DOHH2 (cell line): ENCODE measurements around the gene CNNM4.
"Not testable (repeated sequence)": the region's sequence is repeated elsewhere in the genome, so short reads cannot be mapped to it uniquely, and the experiment has no call there.

ENCODE experiments used
- H3F3A ChIP-seq: fragments of 200-600 bp; sonication (generic), shearing (Covaris generic); 2 replicates; pipeline ENCODE4 v1.6.0; 2016; ENCODE audit warnings: antibody characterized with exemption, mild to moderate bottlenecking; ENCODE audit not compliant: control insufficient read depth, insufficient read depth
- H3K27ac ChIP-seq: fragments of 200-600 bp; sonication (generic); 2 replicates; pipeline ENCODE4 v1.5.1; 2014; ENCODE audit warnings: low read depth, mild to moderate bottlenecking, low read length, moderate library complexity
- H3K27me3 ChIP-seq: fragments of 200-600 bp; sonication (generic); 2 replicates; pipeline ENCODE4 v1.6.1; 2014; ENCODE audit warnings: mild to moderate bottlenecking, low read length, mixed read lengths; ENCODE audit not compliant: control insufficient read depth
- H3K36me3 ChIP-seq: fragments of 200-600 bp; sonication (generic); 2 replicates; pipeline ENCODE4 v1.6.1; 2014; ENCODE audit warnings: mild to moderate bottlenecking, low read length, moderate library complexity, mixed read lengths; ENCODE audit not compliant: control insufficient read depth
- H3K4me1 ChIP-seq: fragments of 200-600 bp; sonication (generic); 2 replicates; pipeline ENCODE4 v1.6.1; 2014; ENCODE audit warnings: mild to moderate bottlenecking, low read length, mixed read lengths; ENCODE audit not compliant: control insufficient read depth
- H3K4me2 ChIP-seq: fragments of 200-600 bp; sonication (generic); 2 replicates; pipeline ENCODE4 v1.6.0; 2014; ENCODE audit warnings: mild to moderate bottlenecking, low read length, moderate library complexity
- H3K4me3 ChIP-seq: fragments of 200-600 bp; sonication (generic); 2 replicates; pipeline ENCODE4 v1.5.1; 2014; ENCODE audit warnings: mild to moderate bottlenecking, low read length, mixed read lengths
- H3K79me2 ChIP-seq: fragments of 200-600 bp; sonication (generic); 2 replicates; pipeline ENCODE4 v1.6.1; 2014; ENCODE audit warnings: mild to moderate bottlenecking, low read length, mixed read lengths; ENCODE audit not compliant: control insufficient read depth
- H3K9me2 ChIP-seq: fragments of 200-600 bp; sonication (generic); replicated peaks from 2 replicates; pipeline ENCODE4 v1.6.1; 2014; ENCODE audit warnings: mild to moderate bottlenecking, low read length, mixed read lengths; ENCODE audit not compliant: control insufficient read depth
- H3K9me3 ChIP-seq: fragments of 200-600 bp; sonication (generic); 2 replicates; pipeline ENCODE4 v1.6.1; 2014; ENCODE audit warnings: antibody characterized with exemption, low read length, mixed read lengths; ENCODE audit not compliant: control insufficient read depth, insufficient read depth
- H4K20me1 ChIP-seq: fragments of 200-600 bp; sonication (generic); 2 replicates; pipeline ENCODE4 v1.6.0; 2014; ENCODE audit warnings: low read depth, mild to moderate bottlenecking, antibody characterized with exemption, low read length, moderate library complexity; ENCODE audit not compliant: control insufficient read depth, insufficient read depth
- CTCF ChIP-seq: fragments of 200-600 bp; sonication (generic); IDR thresholded peaks from one replicate; pipeline ENCODE4 v1.5.1; 2014; ENCODE audit warnings: antibody characterized with exemption, mild to moderate bottlenecking, low read depth, low read length; ENCODE audit not compliant: poor library complexity, severe bottlenecking
- EZH2phosphoT487 ChIP-seq: fragments of 200-600 bp; sonication (generic); IDR thresholded peaks from 2 replicates; pipeline ENCODE4 v1.6.1; 2017; ENCODE audit warnings: borderline replicate concordance, mild to moderate bottlenecking, antibody characterized with exemption, low read length, moderate library complexity, mixed read lengths

CNNM4 gene

GRCh38 chr2:96792772-96793749, 32.4 kb downstream of the CNNM4 start:
- Histone ChIP-seq H3F3A (no peaks in the 10 kb centered on the region), H3K9me2 (no peaks in the 10 kb centered on the region), H4K20me1 (no peaks in the 10 kb centered on the region), H3K9me3 (no peaks in the 10 kb centered on the region), H3K27me3 (no peaks in the 10 kb centered on the region), H3K4me1 (no peaks in the 10 kb centered on the region), H3K79me2 (no peaks in the 10 kb centered on the region), H3K4me3 (no peak overlapping the region), H3K27ac (no peak overlapping the region), H3K36me3 (no peaks in the 10 kb centered on the region), H3K4me2 (no peak overlapping the region)
- peak; percentile 29 for TF ChIP-seq CTCF
- no peak for TF ChIP-seq EZH2phosphoT487

- Histone ChIP-seq H3K79me2 (no peaks in the 10 kb centered on the region), H3K27me3 (no peaks in the 10 kb centered on the region), H4K20me1 (no peaks in the 10 kb centered on the region), H3K36me3 (no peaks in the 10 kb centered on the region), H3K4me2 (no peak overlapping the region), H3K4me1 (no peaks in the 10 kb centered on the region), H3F3A (no peaks in the 10 kb centered on the region), H3K4me3 (no peak overlapping the region), H3K9me2 (no peaks in the 10 kb centered on the region), H3K9me3 (no peaks in the 10 kb centered on the region), H3K27ac (no peak overlapping the region)
- TF ChIP-seq CTCF (no peak), EZH2phosphoT487 (no peak)
These were observed 34.4 kb downstream of the CNNM4 start for GRCh38 chr2:96795076-96795475.

- H3K27me3 ChIP-seq, H3K79me2 ChIP-seq, H3K9me3 ChIP-seq, H3K4me3 ChIP-seq, H3K27ac ChIP-seq, H3F3A ChIP-seq, H4K20me1 ChIP-seq, H3K36me3 ChIP-seq, H3K9me2 ChIP-seq, H3K4me2 ChIP-seq: not testable (repeated sequence)
- H3K4me1 ChIP-seq = peaks cover 12% of the 10 kb centered on the region
These were observed 35.8 kb downstream of the CNNM4 start for GRCh38 chr2:96796497-96796896.

- H3K36me3 ChIP-seq = peaks cover 9% of the 10 kb centered on the region
- H3K4me2 ChIP-seq = no peak overlapping the region
- no peaks in the 10 kb centered on the region for H3K79me2 ChIP-seq
- H3K27ac ChIP-seq = no peak overlapping the region
- TF ChIP-seq EZH2phosphoT487 (no peak), CTCF (no peak)
- no peaks in the 10 kb centered on the region for H4K20me1 ChIP-seq
- no peaks in the 10 kb centered on the region for H3K27me3 ChIP-seq
- H3K4me3 ChIP-seq = no peak overlapping the region
- H3F3A ChIP-seq = no peaks in the 10 kb centered on the region
- H3K9me2 ChIP-seq = no peaks in the 10 kb centered on the region
- H3K4me1 ChIP-seq = peaks cover 19% of the 10 kb centered on the region
- no peaks in the 10 kb centered on the region for H3K9me3 ChIP-seq
These were observed 36.4 kb downstream of the CNNM4 start for GRCh38 chr2:96797066-96797625.
